Fibroblast of lung (primary cell): ENCODE data around the gene VPS41. TPM values are rescaled to one million over a fixed set of nuclear protein-coding genes. Genes with fewer than 3 reads are reported as not detected.
"Not testable (repeated sequence)": the region's sequence is repeated elsewhere in the genome, so short reads cannot be mapped to it uniquely, and the experiment has no call there.

Experiments used
- DNase-seq, 2 donors: peaks; one replicate each; pipeline versions ENCODE4 v3.0.0 to v3.0.0-alpha.2; 2010; ENCODE audit warnings: low read depth in 2 of 2
- H2AFZ ChIP-seq: 2 replicates; pipeline ENCODE4 v1.5.1; 2012; ENCODE audit warnings: low read length, control low read depth, inconsistent platforms
- H3K27ac ChIP-seq: 2 replicates; pipeline ENCODE4 v1.5.1; 2011; ENCODE audit warnings: low read length, control low read depth; ENCODE audit not compliant: insufficient read depth
- H3K27me3 ChIP-seq: 2 replicates; pipeline ENCODE4 v1.5.1; 2011; ENCODE audit warnings: mild to moderate bottlenecking, low read length; ENCODE audit not compliant: control insufficient read depth, insufficient read depth
- H3K36me3 ChIP-seq: 2 replicates; pipeline ENCODE4 v1.5.1; 2011; ENCODE audit warnings: low read length; ENCODE audit not compliant: control insufficient read depth, insufficient read depth
- H3K4me1 ChIP-seq: 2 replicates; pipeline ENCODE4 v1.5.1; 2011; ENCODE audit warnings: low read length; ENCODE audit not compliant: control insufficient read depth, insufficient read depth; ENCODE audit errors: extremely low read depth
- H3K4me2 ChIP-seq: 2 replicates; pipeline ENCODE4 v1.5.1; 2011; ENCODE audit warnings: low read length, control low read depth; ENCODE audit not compliant: insufficient read depth; ENCODE audit errors: extremely low read depth
- H3K4me3 ChIP-seq, 4 experiments: fragments of 200-600 bp in 1 of 4; sonication (generic) in 1 of 4; replicated peaks in 1 of 4; 2 replicates each; pipeline ENCODE4 v1.5.1; 2011 to 2016; ENCODE audit warnings: low read length in 4 of 4, low read depth in 3 of 4, mild to moderate bottlenecking in 3 of 4, control low read depth in 2 of 4, inconsistent platforms in 1 of 4, mixed read lengths in 1 of 4; ENCODE audit not compliant: insufficient read depth in 1 of 4; ENCODE audit errors: control extremely low read depth in 1 of 4
- H3K79me2 ChIP-seq: 2 replicates; pipeline ENCODE4 v1.5.1; 2012; ENCODE audit warnings: mild to moderate bottlenecking, low read length, inconsistent platforms; ENCODE audit not compliant: control insufficient read depth, insufficient read depth
- H3K9ac ChIP-seq: 2 replicates; pipeline ENCODE4 v1.5.1; 2011; ENCODE audit warnings: mild to moderate bottlenecking, low read length, control low read depth; ENCODE audit not compliant: insufficient read depth
- H3K9me3 ChIP-seq: 2 replicates; pipeline ENCODE4 v1.5.1; 2012; ENCODE audit warnings: low read depth, low read length; ENCODE audit not compliant: control insufficient read depth, insufficient read depth
- H4K20me1 ChIP-seq: 2 replicates; pipeline ENCODE4 v1.5.1; 2011; ENCODE audit warnings: low read length; ENCODE audit not compliant: control insufficient read depth, insufficient read depth; ENCODE audit errors: extremely low read depth
- EZH2 ChIP-seq: IDR thresholded peaks from 2 replicates; pipeline ENCODE4 v1.5.1; 2012; ENCODE audit warnings: low read length, control low read depth, mild to moderate bottlenecking; ENCODE audit errors: missing control alignments
- polyA plus RNA-seq, 2 donors: library from polyadenylated mRNA; depleted of rRNA in 1 of 2; stranded (reverse) in 1 of 2; unstranded in 1 of 2; fragments of >200 nt; gene quantifications; 2 replicates each; pipeline ENCODE4 v1.2.1, GENCODE V29; 2011 to 2012; ENCODE audit warnings: missing spikeins in 1 of 2
- total RNA-seq: library from RNA; depleted of rRNA; stranded (reverse); fragments of >200 nt; gene quantifications from 2 replicates; pipeline ENCODE4 v1.2.1, GENCODE V29; 2014
- TF ChIP-seq, protein P1 (sequence below), 2 donors: IDR thresholded peaks in 1 of 2; conservative IDR thresholded peaks in 1 of 2; 1 replicate in 1 of 2; 2 replicates in 1 of 2; pipeline ENCODE4 v1.5.1; 2011 to 2012; ENCODE audit warnings: low read length in 2 of 2, control low read depth in 1 of 2, inconsistent platforms in 1 of 2, low read depth in 1 of 2, mild to moderate bottlenecking in 1 of 2

The VPS41 gene
- total and polyA plus RNA-seq, 2 donors (not counting 1 experiment from before 2014, with no cell fraction given), result 55.5 to 66.7 TPM

DNA sequence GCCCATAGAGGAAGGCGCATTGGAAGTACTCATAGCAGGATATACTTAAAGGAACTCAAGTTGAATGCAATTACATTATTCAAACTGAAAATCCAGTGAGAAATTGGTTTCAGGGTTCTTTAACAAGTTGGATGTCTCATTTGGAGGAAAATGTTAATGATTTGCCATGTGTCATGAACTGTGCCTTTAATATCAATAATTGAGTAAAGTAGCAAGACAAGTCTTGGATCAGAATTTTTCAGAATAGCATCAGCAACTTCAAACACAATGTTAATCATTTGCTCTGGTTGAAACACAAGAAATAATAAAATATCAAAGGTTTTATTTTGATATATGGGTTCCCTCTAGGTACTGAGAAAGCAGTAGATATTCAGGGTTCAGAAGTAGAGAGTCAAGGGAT is 44.2 kb upstream of the VPS41 start:
- H3K4me2 ChIP-seq, result no peak overlapping the region
- no peaks in the 10 kb centered on the region for H3K9me3 ChIP-seq
- TF ChIP-seq, protein P1, sequence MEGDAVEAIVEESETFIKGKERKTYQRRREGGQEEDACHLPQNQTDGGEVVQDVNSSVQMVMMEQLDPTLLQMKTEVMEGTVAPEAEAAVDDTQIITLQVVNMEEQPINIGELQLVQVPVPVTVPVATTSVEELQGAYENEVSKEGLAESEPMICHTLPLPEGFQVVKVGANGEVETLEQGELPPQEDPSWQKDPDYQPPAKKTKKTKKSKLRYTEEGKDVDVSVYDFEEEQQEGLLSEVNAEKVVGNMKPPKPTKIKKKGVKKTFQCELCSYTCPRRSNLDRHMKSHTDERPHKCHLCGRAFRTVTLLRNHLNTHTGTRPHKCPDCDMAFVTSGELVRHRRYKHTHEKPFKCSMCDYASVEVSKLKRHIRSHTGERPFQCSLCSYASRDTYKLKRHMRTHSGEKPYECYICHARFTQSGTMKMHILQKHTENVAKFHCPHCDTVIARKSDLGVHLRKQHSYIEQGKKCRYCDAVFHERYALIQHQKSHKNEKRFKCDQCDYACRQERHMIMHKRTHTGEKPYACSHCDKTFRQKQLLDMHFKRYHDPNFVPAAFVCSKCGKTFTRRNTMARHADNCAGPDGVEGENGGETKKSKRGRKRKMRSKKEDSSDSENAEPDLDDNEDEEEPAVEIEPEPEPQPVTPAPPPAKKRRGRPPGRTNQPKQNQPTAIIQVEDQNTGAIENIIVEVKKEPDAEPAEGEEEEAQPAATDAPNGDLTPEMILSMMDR (conservative IDR thresholded peaks at IDR 0.05 in 1 of 2, IDR thresholded peaks at IDR 0.05 in 1 of 2; ENCODE audit: low read depth in 1 of 2, low read length in 2 of 2), result no peak
- no peak for TF ChIP-seq EZH2
- no peaks in the 10 kb centered on the region for H4K20me1 ChIP-seq
- no peak overlapping the region for H3K4me3 ChIP-seq
- no peaks in the 10 kb centered on the region for H3K4me1 ChIP-seq
- no peak overlapping the region for H2AFZ ChIP-seq
- H3K27ac ChIP-seq, result no peak overlapping the region
- no peaks in the 10 kb centered on the region for H3K79me2 ChIP-seq
- DNase-seq, result no peak
- H3K36me3 ChIP-seq, result no peaks in the 10 kb centered on the region
- H3K27me3 ChIP-seq, result no peaks in the 10 kb centered on the region
- H3K9ac ChIP-seq, result no peak overlapping the region

GRCh38 chr7:38951213-38951612 is 42.2 kb upstream of the VPS41 start:
- Histone ChIP-seq H3K4me1 (no peaks in the 10 kb centered on the region), H3K4me3 (no peak overlapping the region), H3K9ac (no peak overlapping the region), H3K4me2 (no peak overlapping the region), H3K27me3 (no peaks in the 10 kb centered on the region), H3K27ac (no peak overlapping the region), H3K36me3 (no peaks in the 10 kb centered on the region), H3K79me2 (no peaks in the 10 kb centered on the region), H4K20me1 (no peaks in the 10 kb centered on the region), H2AFZ (no peak overlapping the region), H3K9me3 (no peaks in the 10 kb centered on the region)
- no peak for DNase-seq
- TF ChIP-seq, protein P1 (conservative IDR thresholded peaks at IDR 0.05 in 1 of 2, IDR thresholded peaks at IDR 0.05 in 1 of 2; ENCODE audit: low read depth in 1 of 2, low read length in 2 of 2), result no peak
- TF ChIP-seq EZH2, result no peak

DNA sequence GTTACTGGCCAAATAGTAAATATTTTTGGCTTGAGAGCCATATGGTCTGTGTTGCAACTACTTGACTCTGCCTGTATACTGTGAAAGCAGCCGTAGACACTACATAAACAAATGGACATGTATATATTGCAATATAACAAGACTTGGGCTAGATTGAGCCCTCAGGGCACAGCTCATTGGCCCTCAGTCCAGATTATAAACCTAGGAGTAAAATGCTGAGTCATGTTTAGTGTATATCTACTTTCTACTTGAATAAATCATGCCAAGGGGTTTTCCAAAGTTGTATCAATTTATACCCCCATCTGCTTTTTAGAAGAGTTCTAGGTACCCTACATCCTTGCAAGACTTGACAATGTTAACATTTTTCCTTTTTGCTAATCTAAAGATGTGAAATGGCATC is 41.3 kb upstream of the VPS41 start:
- peak in 1 of 2 donors; percentile 23 for DNase-seq

GRCh38 chr7:38947541-38947940 is 38.5 kb upstream of the VPS41 start:
- DNase-seq, H3K4me1 ChIP-seq, H3K9ac ChIP-seq, H3K79me2 ChIP-seq, H3K4me2 ChIP-seq, H3K4me3 ChIP-seq, H3K27me3 ChIP-seq, H3K9me3 ChIP-seq, H3K36me3 ChIP-seq, H2AFZ ChIP-seq, H4K20me1 ChIP-seq, H3K27ac ChIP-seq: not testable (repeated sequence)

More for the DNA sequence above, 41.3 kb upstream of the VPS41 start:
- Histone ChIP-seq H4K20me1 (no peaks in the 10 kb centered on the region), H3K27ac (no peak overlapping the region), H3K36me3 (no peaks in the 10 kb centered on the region), H2AFZ (no peak overlapping the region), H3K9ac (no peak overlapping the region), H3K79me2 (no peaks in the 10 kb centered on the region), H3K27me3 (no peaks in the 10 kb centered on the region), H3K4me1 (no peaks in the 10 kb centered on the region), H3K4me3 (no peak overlapping the region), H3K4me2 (no peak overlapping the region), H3K9me3 (no peaks in the 10 kb centered on the region)
- TF ChIP-seq, protein P1 (conservative IDR thresholded peaks at IDR 0.05 in 1 of 2, IDR thresholded peaks at IDR 0.05 in 1 of 2; ENCODE audit: low read depth in 1 of 2, low read length in 2 of 2), result no peak
- no peak for TF ChIP-seq EZH2
